Suprapubic skin (tissue), 4 donors: Measurements from ENCODE around the gene PLCD1.

ENCODE experiments used
- EP300 ChIP-seq: sonication (generic); formaldehyde crosslinking; IDR thresholded peaks from one replicate; pipeline ENCODE4 v1.6.1; 2017; ENCODE audit warnings: antibody characterized with exemption
- POLR2A ChIP-seq, 2 donors: fragments of 450-650 bp; IDR thresholded peaks; one replicate each; pipeline ENCODE4 v1.6.1; 2017; ENCODE audit warnings: antibody characterized with exemption in 2 of 2, mild to moderate bottlenecking in 2 of 2, moderate library complexity in 2 of 2
- POLR2AphosphoS5 ChIP-seq, 3 donors: sonication (generic); formaldehyde crosslinking; IDR thresholded peaks; one replicate each; pipeline ENCODE4 v1.6.1; 2017; ENCODE audit warnings: antibody characterized with exemption in 3 of 3
- TF ChIP-seq, protein P1 (sequence below), 2 donors: fragments of 200-600 bp in 1 of 2; fragments of 450-650 bp in 1 of 2; sonication (generic) in 1 of 2; IDR thresholded peaks; one replicate each; pipeline ENCODE4 v1.5.1; 2016 to 2019; ENCODE audit warnings: antibody characterized with exemption in 2 of 2, mild to moderate bottlenecking in 1 of 2, moderate library complexity in 1 of 2

DNA sequence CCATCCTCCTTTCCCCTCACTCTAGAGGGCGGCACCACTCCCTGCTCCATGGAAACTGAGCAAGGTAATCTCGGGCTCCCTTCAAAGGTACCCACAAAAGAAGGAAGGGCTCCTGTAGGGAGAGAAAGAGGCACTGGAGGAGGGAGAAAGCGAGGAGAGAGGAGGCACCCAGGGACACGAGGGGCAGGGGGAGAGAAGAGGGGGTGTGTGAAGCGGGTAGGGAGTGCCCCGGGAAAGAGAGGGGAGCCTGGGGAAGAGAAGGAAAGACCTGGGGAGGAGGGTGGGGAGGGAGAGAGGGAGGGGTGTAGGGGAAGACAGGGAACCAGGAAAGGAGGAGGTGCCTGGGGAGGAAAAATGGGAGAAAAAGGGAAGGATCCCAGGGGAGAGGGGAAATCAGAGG is 38.3 kb downstream of the PLCD1 start:
- no peak for TF ChIP-seq POLR2AphosphoS5 (IDR thresholded peaks at IDR 0.05)
- no peak for TF ChIP-seq POLR2A (IDR thresholded peaks at IDR 0.05)
- TF ChIP-seq, protein P1, sequence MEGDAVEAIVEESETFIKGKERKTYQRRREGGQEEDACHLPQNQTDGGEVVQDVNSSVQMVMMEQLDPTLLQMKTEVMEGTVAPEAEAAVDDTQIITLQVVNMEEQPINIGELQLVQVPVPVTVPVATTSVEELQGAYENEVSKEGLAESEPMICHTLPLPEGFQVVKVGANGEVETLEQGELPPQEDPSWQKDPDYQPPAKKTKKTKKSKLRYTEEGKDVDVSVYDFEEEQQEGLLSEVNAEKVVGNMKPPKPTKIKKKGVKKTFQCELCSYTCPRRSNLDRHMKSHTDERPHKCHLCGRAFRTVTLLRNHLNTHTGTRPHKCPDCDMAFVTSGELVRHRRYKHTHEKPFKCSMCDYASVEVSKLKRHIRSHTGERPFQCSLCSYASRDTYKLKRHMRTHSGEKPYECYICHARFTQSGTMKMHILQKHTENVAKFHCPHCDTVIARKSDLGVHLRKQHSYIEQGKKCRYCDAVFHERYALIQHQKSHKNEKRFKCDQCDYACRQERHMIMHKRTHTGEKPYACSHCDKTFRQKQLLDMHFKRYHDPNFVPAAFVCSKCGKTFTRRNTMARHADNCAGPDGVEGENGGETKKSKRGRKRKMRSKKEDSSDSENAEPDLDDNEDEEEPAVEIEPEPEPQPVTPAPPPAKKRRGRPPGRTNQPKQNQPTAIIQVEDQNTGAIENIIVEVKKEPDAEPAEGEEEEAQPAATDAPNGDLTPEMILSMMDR (IDR thresholded peaks at IDR 0.05): no peak
- no peak for TF ChIP-seq EP300
